Activated CD4-positive, alpha-beta T cell treated with anti-CD3 and anti-CD28 coated beads, Interleukin-2, amount 50 U/mL, for 48 hours (primary cell): ENCODE data around the gene RNU6-9.

Experiments used
- DNase-seq, 2 experiments: peaks; one replicate each; pipeline ENCODE4 v3.0.0-alpha.2; 2020

The RNU6-9 gene

DNA sequence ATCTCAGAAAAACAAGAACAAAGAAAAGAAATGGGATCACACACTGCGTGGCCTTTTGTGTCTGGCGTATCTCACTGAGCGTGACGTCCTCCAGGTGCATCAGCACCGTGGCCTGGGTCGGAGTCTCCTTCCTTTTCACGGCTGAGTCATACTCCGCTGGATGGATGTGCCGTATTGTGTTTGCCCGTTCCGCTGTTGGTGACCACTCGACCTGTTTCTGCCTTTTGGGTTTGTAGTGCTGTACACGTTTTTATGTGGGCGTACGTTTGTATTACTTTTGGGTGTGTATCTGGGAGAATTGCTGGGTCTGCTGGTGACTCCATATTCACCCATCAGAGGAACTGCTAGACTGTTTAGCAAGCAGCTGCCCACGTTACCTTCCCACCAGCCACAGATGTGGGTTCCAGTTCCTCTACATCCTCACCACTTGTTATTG lies 44.0 kb downstream of the RNU6-9 start:
- DNase-seq, result peak in 1 of 2 experiments; percentile 52

DNA sequence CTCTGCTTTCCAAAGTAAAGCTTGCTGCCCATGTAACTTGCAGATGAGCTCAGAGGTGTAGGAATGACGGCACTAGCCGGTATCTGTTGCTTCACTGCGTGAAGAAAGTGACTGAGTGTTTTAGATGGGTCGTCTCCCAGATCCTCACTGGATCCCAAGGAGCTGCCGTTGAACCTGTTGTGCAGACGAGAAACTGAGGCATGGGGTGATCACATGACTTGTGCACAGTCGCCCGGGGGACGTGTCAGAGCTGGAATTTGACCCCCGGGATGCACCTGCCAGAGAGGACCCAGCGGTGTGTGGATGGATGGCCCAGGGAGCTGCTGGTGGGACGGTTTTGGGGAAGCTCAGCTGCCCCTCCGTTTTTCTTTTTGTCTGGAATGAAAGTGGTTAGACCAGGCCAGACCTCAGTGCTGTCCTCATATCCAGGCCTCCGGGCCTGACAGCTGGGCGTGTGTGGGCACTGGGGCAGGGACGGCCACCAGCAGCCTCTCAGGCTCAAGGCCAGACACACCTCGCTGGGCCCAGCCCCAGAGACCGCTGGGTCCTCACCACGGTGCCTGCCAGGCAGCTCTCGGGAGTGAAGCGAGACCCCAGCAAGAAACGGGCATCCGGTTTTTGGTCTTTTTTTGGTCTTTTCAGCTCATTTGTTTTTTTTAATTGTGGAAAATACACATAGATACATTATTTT lies 45.1 kb downstream of the RNU6-9 start:
- no peak for DNase-seq

DNA sequence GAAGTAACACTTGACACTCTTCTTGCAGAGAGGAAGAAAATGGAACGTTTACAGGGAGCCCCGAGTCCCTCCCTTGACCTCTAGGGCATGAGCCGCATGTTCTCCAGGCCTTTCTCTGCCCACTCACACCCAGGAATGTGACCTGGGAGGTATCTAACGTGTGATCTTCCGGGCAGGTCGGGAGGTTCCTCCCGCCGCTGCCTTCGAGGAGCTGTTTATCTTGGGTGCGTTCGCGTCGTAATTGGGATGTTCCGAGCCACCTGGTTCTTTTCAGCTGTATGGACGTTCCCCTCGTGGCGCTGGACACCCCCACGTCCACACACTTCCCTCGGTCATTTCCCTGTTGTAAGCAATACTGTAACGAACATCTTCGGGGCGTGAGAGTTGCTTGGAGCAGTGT lies 46.2 kb downstream of the RNU6-9 start:
- DNase-seq, result no peak

DNA sequence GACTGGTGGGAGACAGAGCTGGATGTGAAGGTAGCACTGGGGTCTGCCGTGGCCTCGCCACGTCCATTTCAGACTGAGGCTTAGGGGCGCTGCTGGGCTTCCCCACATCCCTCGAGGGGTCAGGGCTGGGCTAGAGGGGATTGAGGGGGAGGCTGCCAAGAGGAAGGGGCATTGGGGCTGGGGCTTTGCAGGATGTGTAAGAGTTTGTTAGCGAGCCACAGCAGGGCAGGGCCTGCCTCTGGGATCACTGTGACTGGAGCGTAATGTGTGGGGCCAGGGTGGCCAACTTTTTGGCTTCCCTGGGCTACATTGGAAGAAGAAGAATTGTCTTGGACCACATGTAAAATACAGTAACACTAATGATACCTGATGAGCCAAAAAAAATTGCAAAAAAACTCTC lies 46.6 kb downstream of the RNU6-9 start:
- DNase-seq, result no peak

DNA sequence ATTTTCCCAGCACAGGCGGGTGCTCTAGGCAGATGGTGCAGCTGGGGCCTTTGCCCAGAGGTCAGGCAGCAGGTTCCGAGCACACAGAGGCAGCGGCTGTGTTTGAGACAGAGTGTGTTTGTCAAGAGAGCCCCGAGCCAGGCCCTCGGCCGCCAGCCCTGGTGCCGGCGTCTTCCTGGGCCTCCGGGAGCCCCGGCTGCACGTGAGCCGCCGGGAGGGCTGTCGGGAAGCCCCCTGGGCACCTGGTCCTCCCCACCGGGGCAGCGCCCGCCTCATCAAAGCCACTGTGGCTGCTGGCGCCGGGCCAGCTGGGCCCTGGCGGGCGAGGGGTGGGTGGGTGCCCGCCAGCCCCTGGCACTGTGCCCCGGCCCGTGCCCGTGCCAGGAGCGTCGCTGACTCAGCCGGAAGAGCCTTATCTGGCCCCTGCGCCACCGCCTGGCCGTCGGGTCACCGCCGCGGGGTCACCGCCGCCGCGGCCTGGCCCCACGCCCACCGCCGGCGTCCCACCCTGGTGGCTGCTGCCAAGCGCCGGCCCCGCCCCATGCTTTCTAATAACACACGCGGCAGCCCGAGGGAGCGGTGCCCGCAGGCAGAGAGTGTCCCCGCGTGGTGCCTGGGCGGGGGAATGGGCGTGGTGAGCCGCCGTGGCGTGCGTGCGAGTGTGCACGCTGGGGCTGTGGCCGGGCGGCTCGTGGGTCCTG lies 47.5 kb downstream of the RNU6-9 start:
- peak; percentile 67 to 70 for DNase-seq

DNA sequence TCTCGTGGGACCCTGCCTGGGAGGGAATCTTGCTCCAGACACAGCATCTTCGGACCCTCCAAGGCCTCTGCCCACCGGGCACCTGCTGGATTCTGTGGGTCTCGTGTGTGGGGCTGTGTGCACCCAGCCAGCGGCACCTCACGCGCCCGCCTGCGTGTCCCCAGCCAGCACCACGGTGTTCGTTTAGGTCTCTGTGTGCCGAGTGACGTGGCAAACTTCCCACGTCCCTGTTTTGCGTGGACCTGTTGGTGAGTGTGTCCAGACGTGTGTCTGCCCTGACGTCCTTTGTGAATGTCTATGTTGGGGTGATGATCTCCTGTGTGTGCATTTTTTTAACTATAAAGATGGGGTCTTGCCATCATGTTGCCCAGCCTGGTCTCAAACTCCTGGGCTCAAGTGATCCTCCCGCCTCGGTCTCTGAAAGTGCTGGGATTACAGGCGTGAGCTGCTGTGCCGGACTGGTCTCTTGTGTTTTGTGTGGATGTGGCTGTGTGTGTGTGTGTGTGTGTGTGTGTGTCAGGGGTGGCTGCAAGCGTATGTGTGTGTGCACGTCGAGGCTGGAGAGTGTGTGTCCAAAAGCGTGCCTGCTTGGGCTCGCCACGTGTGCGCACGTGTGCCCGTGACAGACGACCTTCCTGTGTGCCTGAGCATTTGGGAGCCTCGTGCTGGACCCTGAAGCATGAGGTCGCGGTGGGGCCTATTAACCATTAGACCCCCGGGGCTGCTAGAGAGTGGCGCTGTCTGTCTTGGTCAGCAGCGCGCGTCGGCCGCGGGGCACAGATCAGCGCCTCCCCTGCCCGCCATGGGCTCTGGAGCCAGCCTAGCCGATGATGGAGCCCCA lies 48.2 kb downstream of the RNU6-9 start:
- no peak for DNase-seq

DNA sequence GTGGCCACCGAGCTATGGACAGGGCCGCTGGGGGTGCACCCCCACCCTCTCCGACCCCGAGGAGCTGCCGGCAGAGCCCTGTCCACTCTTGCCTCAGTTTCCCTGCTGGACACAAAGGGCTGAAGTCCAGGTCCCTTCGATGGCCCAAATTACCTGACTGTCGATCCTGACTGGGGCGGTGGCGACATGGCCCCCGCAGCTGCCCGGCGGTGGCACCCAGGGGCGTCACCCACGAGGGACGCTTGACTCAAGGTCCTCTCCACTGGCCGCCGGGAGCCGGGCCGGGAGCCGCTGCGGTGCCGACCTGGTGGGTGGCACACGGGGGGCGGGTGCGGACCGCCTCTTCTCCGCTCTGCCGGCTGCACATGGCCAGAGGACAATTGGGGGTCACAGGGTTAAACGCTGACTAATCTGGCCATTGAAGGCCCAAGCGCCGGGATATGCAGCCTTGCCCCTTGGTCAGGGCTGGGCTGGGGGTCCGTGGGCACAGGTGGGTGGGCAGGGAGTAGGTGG lies 48.9 kb downstream of the RNU6-9 start:
- no peak for DNase-seq
